Measurements from ENCODE around the gene METTL17. TPM values are rescaled to one million over a fixed set of nuclear protein-coding genes. Genes with fewer than 3 reads are reported as not detected.

METTL17 gene
- total and polyA plus RNA-seq, 2 donors (not counting 1 experiment from before 2014, with no cell fraction given) = 28.4 to 47.7 TPM

DNA sequence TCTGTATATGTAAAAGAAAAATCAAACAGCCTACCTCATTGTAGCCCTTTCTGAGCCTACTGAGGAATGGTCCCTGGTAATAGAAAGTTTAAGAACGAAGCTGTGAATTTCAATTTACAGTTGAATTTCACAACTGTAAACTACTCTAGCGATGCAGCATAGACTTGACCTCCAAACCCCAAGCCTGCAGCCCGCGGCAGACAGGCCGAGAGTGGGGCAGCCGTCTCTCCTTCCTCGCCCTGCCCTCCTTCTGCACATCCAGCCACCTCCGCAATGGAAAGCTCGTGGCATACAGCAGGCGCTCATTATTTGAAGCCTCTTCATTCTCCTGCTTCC is 19.2 kb upstream of the METTL17 start:
- H3K4me3 ChIP-seq (replicated peaks in 1 of 4; ENCODE audit: control extremely low read depth in 1 of 4, insufficient read depth in 1 of 4, low read depth in 3 of 4, low read length in 4 of 4) = peak overlapping the region; percentile 73 to 78 (median 74)
- no peaks in the 10 kb centered on the region for H3K9me3 ChIP-seq (ENCODE audit: control insufficient read depth, insufficient read depth, low read depth, low read length)
- H3K27ac ChIP-seq (ENCODE audit: insufficient read depth, low read length) = no peak overlapping the region
- no peaks in the 10 kb centered on the region for H3K79me2 ChIP-seq (ENCODE audit: control insufficient read depth, insufficient read depth, low read length)
- peak overlapping the region; percentile 92 for H2AFZ ChIP-seq (ENCODE audit: low read length)
- TF ChIP-seq, protein P1, sequence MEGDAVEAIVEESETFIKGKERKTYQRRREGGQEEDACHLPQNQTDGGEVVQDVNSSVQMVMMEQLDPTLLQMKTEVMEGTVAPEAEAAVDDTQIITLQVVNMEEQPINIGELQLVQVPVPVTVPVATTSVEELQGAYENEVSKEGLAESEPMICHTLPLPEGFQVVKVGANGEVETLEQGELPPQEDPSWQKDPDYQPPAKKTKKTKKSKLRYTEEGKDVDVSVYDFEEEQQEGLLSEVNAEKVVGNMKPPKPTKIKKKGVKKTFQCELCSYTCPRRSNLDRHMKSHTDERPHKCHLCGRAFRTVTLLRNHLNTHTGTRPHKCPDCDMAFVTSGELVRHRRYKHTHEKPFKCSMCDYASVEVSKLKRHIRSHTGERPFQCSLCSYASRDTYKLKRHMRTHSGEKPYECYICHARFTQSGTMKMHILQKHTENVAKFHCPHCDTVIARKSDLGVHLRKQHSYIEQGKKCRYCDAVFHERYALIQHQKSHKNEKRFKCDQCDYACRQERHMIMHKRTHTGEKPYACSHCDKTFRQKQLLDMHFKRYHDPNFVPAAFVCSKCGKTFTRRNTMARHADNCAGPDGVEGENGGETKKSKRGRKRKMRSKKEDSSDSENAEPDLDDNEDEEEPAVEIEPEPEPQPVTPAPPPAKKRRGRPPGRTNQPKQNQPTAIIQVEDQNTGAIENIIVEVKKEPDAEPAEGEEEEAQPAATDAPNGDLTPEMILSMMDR (conservative IDR thresholded peaks at IDR 0.05 in 1 of 2, IDR thresholded peaks at IDR 0.05 in 1 of 2; ENCODE audit: low read depth in 1 of 2, low read length in 2 of 2) = no peak
- TF ChIP-seq EZH2 (IDR thresholded peaks at IDR 0.05; ENCODE audit: low read length, missing control alignments) = no peak
- H3K9ac ChIP-seq (ENCODE audit: insufficient read depth, low read length) = no peak overlapping the region
- no peaks in the 10 kb centered on the region for H4K20me1 ChIP-seq (ENCODE audit: control insufficient read depth, extremely low read depth, insufficient read depth, low read length)
- no peaks in the 10 kb centered on the region for H3K36me3 ChIP-seq (ENCODE audit: control insufficient read depth, insufficient read depth, low read length)
- no peak for DNase-seq (ENCODE audit: low read depth in 2 of 2)
- H3K4me2 ChIP-seq (ENCODE audit: extremely low read depth, insufficient read depth, low read length) = peak overlapping the region; percentile 97
- H3K27me3 ChIP-seq (ENCODE audit: control insufficient read depth, insufficient read depth, low read length) = peaks cover 11% of the 10 kb centered on the region
- peaks cover 6% of the 10 kb centered on the region for H3K4me1 ChIP-seq (ENCODE audit: control insufficient read depth, extremely low read depth, insufficient read depth, low read length)

DNA sequence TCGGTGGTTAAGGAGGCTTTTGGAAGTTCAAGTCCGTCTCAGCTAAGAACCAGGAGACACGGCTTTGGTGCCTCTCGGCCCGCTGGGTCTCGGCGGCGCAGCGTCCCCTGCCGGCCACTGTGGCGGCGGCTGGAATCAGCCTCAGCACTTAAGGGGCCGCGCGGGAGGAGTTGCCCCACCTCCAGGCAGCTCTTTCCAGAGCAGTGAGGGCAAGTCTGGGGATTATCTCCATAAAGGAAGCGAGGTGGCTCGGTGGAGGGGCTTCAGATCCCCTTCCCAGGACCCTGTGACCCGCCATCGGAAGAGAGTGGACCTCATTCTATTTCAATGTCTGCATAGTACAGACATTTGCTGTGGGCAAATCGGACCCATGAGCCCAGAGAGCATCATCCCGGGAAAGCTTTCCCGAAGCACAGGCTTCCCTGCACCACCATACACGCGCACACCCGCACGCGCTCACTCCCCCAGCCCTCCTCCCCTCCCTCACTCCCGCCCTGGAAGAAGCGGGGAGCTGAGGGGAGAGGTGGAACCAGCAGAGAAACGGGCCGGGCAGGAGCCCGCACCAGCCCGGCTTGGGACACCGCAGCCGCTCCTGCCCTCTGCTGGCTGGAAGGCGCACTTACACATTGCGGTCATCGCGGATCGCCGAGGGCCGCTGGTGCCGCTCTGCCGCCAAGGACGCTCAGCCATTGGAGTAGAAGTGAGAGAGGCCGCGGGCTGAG is 18.6 kb upstream of the METTL17 start:
- Histone ChIP-seq H3K36me3 (ENCODE audit: control insufficient read depth, insufficient read depth, low read length) (no peaks in the 10 kb centered on the region), H3K27ac (ENCODE audit: insufficient read depth, low read length) (peak overlapping the region; percentile 6), H3K9ac (ENCODE audit: insufficient read depth, low read length) (peak overlapping the region; percentile 21), H3K4me1 (ENCODE audit: control insufficient read depth, extremely low read depth, insufficient read depth, low read length) (peaks cover 6% of the 10 kb centered on the region), H4K20me1 (ENCODE audit: control insufficient read depth, extremely low read depth, insufficient read depth, low read length) (no peaks in the 10 kb centered on the region), H3K4me2 (ENCODE audit: extremely low read depth, insufficient read depth, low read length) (peak overlapping the region; percentile 97), H2AFZ (ENCODE audit: low read length) (peak overlapping the region; percentile 99), H3K9me3 (ENCODE audit: control insufficient read depth, insufficient read depth, low read depth, low read length) (no peaks in the 10 kb centered on the region), H3K79me2 (ENCODE audit: control insufficient read depth, insufficient read depth, low read length) (no peaks in the 10 kb centered on the region), H3K4me3 (replicated peaks in 1 of 4; ENCODE audit: control extremely low read depth in 1 of 4, insufficient read depth in 1 of 4, low read depth in 3 of 4, low read length in 4 of 4) (peak overlapping the region; percentile 73 to 78 (median 74)), H3K27me3 (ENCODE audit: control insufficient read depth, insufficient read depth, low read length) (peaks cover 11% of the 10 kb centered on the region)
- peak; percentile 78 to 80 for DNase-seq (ENCODE audit: low read depth in 2 of 2)
- TF ChIP-seq EZH2 (IDR thresholded peaks at IDR 0.05; ENCODE audit: low read length, missing control alignments) = no peak
- TF ChIP-seq, protein P1 (conservative IDR thresholded peaks at IDR 0.05 in 1 of 2, IDR thresholded peaks at IDR 0.05 in 1 of 2; ENCODE audit: low read depth in 1 of 2, low read length in 2 of 2) = peak; percentile 93 to 97

DNA sequence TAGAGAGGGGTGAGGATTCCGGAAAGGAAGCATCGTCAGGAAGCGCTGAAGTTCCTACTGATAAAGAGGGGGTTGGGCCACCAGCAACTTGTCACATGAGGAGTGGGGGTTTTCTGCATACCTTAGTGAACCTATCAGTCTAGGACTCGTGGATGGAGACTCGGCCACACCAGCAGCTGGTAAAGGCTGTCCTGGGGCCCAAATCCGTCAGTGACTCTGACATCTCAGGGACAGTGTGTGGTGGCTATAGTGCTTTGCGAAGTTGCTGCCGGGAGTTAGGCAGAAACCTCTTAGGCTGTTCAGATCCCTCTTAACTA is 18.1 kb upstream of the METTL17 start:
- DNase-seq (ENCODE audit: low read depth in 2 of 2) = no peak
- Histone ChIP-seq H3K9me3 (ENCODE audit: control insufficient read depth, insufficient read depth, low read depth, low read length) (no peaks in the 10 kb centered on the region), H4K20me1 (ENCODE audit: control insufficient read depth, extremely low read depth, insufficient read depth, low read length) (no peaks in the 10 kb centered on the region), H3K27me3 (ENCODE audit: control insufficient read depth, insufficient read depth, low read length) (peaks cover 11% of the 10 kb centered on the region), H3K4me1 (ENCODE audit: control insufficient read depth, extremely low read depth, insufficient read depth, low read length) (peaks cover 6% of the 10 kb centered on the region), H3K79me2 (ENCODE audit: control insufficient read depth, insufficient read depth, low read length) (no peaks in the 10 kb centered on the region), H3K4me3 (replicated peaks in 1 of 4; ENCODE audit: control extremely low read depth in 1 of 4, insufficient read depth in 1 of 4, low read depth in 3 of 4, low read length in 4 of 4) (peak overlapping the region in 2 of 4 experiments; percentile 73 to 74), H3K9ac (ENCODE audit: insufficient read depth, low read length) (no peak overlapping the region), H2AFZ (ENCODE audit: low read length) (peak overlapping the region; percentile 73), H3K4me2 (ENCODE audit: extremely low read depth, insufficient read depth, low read length) (peak overlapping the region; percentile 17), H3K36me3 (ENCODE audit: control insufficient read depth, insufficient read depth, low read length) (no peaks in the 10 kb centered on the region), H3K27ac (ENCODE audit: insufficient read depth, low read length) (no peak overlapping the region)
- TF ChIP-seq EZH2 (IDR thresholded peaks at IDR 0.05; ENCODE audit: low read length, missing control alignments) = no peak
- TF ChIP-seq, protein P1 (conservative IDR thresholded peaks at IDR 0.05 in 1 of 2, IDR thresholded peaks at IDR 0.05 in 1 of 2; ENCODE audit: low read depth in 1 of 2, low read length in 2 of 2) = no peak

All from fibroblast of lung (primary cell).